SIG-M5 treated with dmso at 0.1 percent for 504 hours (cell line): Measurements from ENCODE around the gene EIF4G3.
"Not testable (repeated sequence)": the region's sequence is repeated elsewhere in the genome, so short reads cannot be mapped to it uniquely, and the experiment has no call there.

Experiments used
- DNase-seq: peaks from one replicate; lab custom pipeline; 2025; ENCODE audit not compliant: unreplicated experiment; lab: John Stamatoyannopoulos, UW

The EIF4G3 gene

GRCh38 chr1:21153388-21153787, 23.3 kb downstream of the EIF4G3 start:
- DNase-seq, result no peak

DNA sequence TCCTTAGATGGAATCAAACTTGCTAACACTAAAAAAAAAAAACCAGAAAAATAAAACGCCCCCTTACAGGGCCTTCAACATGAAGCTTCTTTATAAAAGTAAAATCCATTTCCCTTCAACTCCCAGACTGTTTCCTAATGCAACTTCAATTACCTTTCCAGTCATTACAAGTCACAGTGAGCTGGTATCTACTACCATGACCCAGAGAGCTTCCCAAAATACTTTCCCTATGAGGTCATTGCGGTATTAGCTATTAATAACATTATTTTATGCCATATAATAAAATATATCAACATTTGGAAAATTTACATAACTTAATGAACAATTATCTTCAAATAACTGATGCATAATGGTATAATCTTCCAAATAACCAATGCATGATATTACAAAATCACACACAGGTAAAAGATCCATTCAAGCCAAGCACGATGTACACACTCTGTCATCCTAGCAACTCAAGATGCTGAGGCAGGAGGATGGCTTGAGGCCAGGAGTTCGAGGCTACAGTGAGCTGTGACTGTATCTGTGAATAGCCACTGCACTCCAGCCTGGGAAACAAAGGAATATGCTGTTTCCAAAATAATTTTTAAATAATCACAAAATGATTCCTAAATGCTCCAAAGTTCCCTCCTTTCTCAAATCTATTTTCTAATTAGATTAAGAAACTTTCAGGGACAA, 24.1 kb downstream of the EIF4G3 start:
- no peak for DNase-seq

GRCh38 chr1:21149855-21150432, 26.8 kb downstream of the EIF4G3 start:
- no peak for DNase-seq

DNA sequence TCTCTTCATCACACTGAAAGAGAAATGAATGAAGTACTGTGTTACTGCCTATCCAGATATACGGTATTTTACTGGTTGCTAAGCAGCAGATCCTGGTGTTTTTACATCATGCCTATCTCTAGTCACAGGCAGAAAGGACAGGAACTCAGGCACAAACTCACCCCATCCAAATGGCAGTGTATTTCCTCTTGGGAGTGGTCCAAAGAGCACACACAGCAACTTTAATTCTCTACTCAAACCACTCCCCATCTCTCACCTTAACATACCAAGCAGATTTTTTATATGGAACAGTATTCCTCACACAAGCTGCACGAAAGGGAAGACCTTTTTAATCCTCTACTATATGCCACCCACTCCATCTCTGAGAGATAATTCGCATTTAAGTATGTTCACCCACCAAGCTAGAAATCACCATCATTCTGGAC, 27.3 kb downstream of the EIF4G3 start:
- DNase-seq, result no peak

DNA sequence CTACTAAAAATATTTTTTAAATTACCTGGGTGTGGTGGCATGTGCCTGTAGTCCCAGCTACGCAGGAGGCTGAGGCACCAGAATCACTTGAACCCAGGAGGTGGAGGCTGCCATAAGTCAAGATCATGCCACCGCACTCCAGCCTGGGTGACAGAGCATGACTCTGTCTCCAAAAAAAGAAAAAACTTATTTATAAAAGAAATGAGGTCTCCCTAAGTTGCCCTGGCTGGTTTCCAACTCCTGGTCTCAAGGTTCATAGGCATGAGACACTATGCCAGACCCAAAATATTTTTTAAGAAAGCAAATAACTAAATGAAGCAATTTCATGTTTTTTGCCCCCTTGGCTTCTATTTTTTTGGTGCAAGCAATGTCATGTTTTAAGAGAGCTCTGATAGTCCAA, 32.9 kb downstream of the EIF4G3 start:
- DNase-seq, result no peak

- DNase-seq, result no peak
Measured at GRCh38 chr1:21143138-21143537, 33.6 kb downstream of the EIF4G3 start.

DNA sequence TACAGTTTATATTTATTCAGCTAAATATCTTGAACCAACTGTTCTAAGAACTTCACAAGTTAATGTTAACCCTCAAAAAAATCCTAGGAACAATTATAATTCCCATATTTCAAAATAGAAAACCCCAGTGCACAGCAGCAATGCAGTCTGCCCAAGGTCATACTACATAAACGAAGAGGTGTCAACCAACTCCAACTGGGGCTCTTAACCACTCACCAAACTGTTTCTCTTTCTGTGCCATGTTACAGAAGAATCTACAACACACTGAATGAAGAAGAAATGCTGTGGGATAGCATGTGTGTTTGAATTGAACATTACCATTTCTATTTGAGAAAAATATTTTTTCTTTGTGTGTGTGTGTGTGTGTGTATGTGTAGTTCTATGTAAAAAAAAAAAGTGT, 35.7 kb downstream of the EIF4G3 start:
- no peak for DNase-seq

DNA sequence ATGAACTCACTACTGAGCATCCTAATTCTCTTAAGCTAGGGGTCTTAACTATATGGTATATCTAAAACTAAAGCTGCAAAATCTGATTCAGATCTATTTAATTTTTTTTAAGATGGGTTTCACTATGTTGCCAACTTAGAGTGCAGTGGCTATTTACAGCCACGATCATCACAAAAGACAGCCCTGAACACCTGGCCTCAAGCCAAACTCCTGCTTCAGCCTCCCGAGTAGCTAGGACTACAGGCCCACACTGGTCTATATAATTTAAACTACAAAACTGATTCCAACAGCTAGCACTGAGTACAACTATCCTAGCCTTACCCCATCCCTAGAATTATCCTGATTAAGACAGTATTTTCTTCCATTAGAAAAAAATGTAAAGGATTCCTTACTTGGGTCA, 37.1 kb downstream of the EIF4G3 start:
- DNase-seq, result no peak

GRCh38 chr1:21136344-21136743, 40.4 kb downstream of the EIF4G3 start:
- not testable (repeated sequence) for DNase-seq

- no peak for DNase-seq
Measured at GRCh38 chr1:21131200-21131599, 45.5 kb downstream of the EIF4G3 start.

DNA sequence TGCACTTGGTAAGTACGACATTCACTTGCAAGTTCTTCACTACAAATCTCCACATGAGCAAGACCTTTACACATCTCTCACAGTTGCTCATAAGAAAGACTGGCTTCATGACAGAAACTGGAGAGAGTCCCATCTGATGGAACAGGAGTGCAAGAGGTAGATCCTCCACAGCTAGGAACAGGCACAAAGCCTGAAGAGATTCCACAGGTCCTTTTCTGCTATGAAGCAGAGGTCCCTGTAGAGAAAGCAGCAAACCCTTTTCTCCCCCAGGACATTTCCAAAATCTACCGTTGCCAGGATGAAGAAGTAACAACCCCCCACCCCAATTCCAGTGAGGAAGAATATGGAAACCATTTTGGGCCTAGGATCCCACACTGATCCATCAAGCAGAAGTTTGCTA, 47.3 kb downstream of the EIF4G3 start:
- no peak for DNase-seq

DNA sequence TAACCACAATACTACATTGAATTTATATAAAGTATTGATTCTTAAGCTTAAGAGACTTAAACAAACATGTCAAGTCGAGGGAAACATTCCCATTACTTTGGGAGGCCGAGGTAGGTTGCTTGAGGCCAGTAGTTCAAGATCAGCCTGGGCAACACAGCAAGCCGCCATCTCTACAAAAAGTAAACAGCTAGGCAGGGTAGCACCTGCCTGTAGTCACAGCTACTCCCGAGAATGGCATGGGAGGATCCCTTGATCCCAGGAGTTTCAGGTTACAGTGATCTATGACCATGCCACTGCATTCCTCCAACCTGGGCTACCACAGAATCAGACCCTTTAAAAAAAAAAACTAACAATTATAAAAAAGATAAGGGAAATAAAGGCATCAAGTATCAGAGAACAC, 50.4 kb downstream of the EIF4G3 start:
- DNase-seq, result no peak

DNA sequence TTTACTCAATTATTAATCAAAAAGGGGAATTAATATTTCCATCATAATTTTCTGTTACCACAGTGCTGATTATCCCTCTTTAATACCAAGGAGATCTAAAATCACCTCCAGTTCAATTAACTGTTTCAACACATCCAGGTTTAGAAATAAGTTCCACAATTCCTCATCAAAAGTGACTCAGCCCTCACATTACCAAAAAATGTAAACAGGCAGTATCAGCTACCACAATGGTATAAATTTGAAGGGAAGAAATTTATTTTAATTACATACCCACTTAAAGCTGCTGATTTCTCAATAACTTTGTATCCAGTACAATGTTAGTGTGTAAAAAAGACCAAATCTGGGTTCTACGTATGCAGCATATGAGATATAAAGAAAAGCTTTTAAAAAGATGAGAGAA, 51.9 kb downstream of the EIF4G3 start:
- no peak for DNase-seq

DNA sequence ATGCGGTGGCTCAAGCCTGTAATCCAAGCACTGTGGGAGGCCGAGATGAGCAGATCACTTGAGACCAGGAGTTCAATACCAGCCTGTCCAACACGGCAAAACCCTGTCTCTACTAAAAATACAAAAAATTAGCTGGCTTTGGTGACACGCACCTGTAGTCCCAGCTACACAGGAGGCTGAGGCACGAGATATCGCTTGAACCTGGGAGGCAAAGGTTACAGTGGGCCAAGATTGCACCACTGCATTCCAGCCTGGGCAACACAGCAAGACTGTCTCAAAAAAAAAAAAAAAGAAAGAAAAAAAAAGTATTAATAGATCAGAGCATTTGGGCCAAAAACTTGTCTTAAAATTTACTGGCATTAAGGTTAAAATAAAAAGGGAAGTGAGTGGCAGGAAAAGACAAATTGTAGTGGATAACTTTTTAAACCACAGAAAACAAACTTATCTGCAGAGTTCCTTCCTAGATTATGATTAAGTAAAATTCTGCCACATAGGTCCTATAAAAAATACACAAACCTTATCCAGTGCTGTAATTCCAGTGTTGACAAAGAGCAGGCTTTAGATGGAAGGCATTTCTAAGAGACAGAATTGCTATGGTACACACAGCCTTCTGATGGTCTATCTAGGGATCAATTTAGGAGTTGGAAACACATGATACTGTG, 53.3 kb downstream of the EIF4G3 start:
- DNase-seq, result no peak

GRCh38 chr1:21121764-21122471, 54.8 kb downstream of the EIF4G3 start:
- no peak for DNase-seq

GRCh38 chr1:21118167-21118566, 58.5 kb downstream of the EIF4G3 start:
- no peak for DNase-seq

GRCh38 chr1:21117597-21118001, 59.1 kb downstream of the EIF4G3 start:
- DNase-seq, result peak; percentile 20

DNA sequence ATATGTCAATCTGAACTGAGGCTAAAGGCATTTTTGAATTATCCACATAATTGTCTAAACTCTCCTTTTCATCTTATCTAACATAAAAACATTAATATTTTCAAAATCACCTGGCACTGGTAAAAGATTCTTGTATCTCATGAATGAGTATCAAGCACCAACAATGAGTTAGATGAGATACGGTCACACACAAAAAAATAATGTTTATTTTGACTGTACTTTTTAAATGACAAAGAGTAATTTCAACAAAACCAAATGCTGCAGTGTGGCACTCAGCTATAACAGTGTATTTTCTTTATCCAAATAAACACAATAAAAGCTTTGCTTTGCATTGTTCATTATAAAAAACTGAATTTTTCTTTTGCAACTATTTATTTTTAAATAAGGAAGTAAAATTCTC, 59.5 kb downstream of the EIF4G3 start:
- DNase-seq, result no peak

DNA sequence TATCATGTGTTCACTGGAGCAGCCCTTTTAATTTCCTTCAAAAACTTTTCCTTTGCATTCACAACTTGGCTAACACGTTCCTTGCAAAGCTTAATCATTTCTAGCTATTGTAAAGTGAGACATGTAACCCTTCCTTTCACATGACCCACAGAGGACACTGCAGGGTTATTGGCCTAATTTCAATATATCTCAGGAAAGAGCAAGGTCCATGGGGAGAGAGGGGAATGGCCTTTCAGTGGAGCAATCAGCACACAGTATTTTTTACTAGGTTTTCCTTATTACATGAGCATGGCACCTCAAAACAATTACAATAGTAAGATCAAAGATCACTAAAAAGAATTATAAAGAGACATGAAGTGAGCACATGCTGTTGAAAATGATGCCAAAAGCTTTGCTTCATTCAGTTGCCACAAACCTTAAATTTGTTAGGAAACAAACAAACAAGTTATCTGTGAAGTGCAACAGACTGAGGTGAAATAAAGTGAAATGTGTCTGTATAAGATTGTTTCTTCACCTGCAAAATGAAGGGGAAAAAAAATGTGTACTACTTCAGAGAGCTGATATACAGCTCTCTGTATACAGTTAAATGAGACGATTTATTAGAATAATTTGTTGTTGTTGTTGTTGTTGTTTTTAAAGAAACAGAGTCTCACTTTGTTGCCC, 61.5 kb downstream of the EIF4G3 start:
- no peak for DNase-seq

GRCh38 chr1:21114431-21114830, 62.3 kb downstream of the EIF4G3 start:
- DNase-seq, result no peak

- no peak for DNase-seq
Measured at GRCh38 chr1:21110163-21110562, 66.5 kb downstream of the EIF4G3 start.
